CD4-positive, alpha-beta memory T cell (primary cell): ENCODE measurements around the gene SNRPA. TPM values are rescaled to one million over a fixed set of nuclear protein-coding genes. Genes with fewer than 3 reads are reported as not detected.
A peak's percentile ranks its signal among the peaks of the same experiment; 100 is the strongest.
"Not testable (repeated sequence)": the region's sequence is repeated elsewhere in the genome, so short reads cannot be mapped to it uniquely, and the experiment has no call there.

Experiments
- CTCF ChIA-PET: fragments of 350-600 bp; sonication (Branson Sonifier 250); formaldehyde crosslinking; loops from one replicate; lab custom pipeline; 2021; ENCODE audit warnings: inconsistent platforms; ENCODE audit not compliant: partially characterized antibody; lab: Charles Lee
- POLR2A ChIA-PET: fragments of 350-600 bp; sonication (Branson Sonifier 250); formaldehyde crosslinking; loops from one replicate; lab custom pipeline; 2021; ENCODE audit not compliant: partially characterized antibody; lab: Charles Lee
- DNase-seq, 5 donors: peaks; one replicate each; pipeline versions ENCODE4 v3.0.0 to v3.0.0-alpha.2; 2020 to 2022; ENCODE audit warnings: mixed read lengths in 1 of 5
- H3K27ac ChIP-seq: one replicate; pipeline ENCODE4 v1.7.0; 2013; ENCODE audit warnings: low read depth, low read length
- H3K27me3 ChIP-seq: 2 replicates; pipeline ENCODE4 v1.7.0; 2013; ENCODE audit warnings: mild to moderate bottlenecking, low read length, moderate library complexity; ENCODE audit not compliant: insufficient read depth
- H3K36me3 ChIP-seq: 2 replicates; pipeline ENCODE4 v1.7.0; 2013; ENCODE audit warnings: mild to moderate bottlenecking, low read length, moderate library complexity; ENCODE audit not compliant: insufficient read depth
- H3K4me1 ChIP-seq: 2 replicates; pipeline ENCODE4 v1.7.0; 2013; ENCODE audit warnings: mild to moderate bottlenecking, low read length, moderate library complexity; ENCODE audit not compliant: insufficient read depth
- H3K4me3 ChIP-seq, 2 donors: one replicate each; pipeline ENCODE4 v1.7.0; 2013; ENCODE audit warnings: low read length in 2 of 2, mild to moderate bottlenecking in 1 of 2
- H3K9me3 ChIP-seq, 2 donors: one replicate each; pipeline ENCODE4 v1.7.0; 2013; ENCODE audit warnings: low read length in 2 of 2, control low read depth in 1 of 2; ENCODE audit not compliant: control insufficient read depth in 1 of 2
- H3K27ac Mint-ChIP-seq, 7 donors: one replicate each; pipeline ENCODE4 v1.8.0; 2020 to 2021; ENCODE audit warnings: mixed read lengths in 7 of 7, mild to moderate bottlenecking in 6 of 7, inconsistent platforms in 3 of 7, moderate library complexity in 3 of 7
- H3K27me3 Mint-ChIP-seq, 2 donors: one replicate each; pipeline ENCODE4 v1.8.0; 2020 to 2021; ENCODE audit warnings: mixed read lengths in 2 of 2
- H3K36me3 Mint-ChIP-seq, 2 donors: one replicate each; pipeline ENCODE4 v1.8.0; 2020 to 2021; ENCODE audit warnings: mixed read lengths in 2 of 2, inconsistent platforms in 1 of 2, mild to moderate bottlenecking in 1 of 2
- H3K4me1 Mint-ChIP-seq, 4 donors: one replicate each; pipeline ENCODE4 v1.8.0; 2020 to 2021; ENCODE audit warnings: mixed read lengths in 4 of 4, mild to moderate bottlenecking in 1 of 4
- H3K4me3 Mint-ChIP-seq, 8 donors: one replicate each; pipeline ENCODE4 v1.8.0; 2020 to 2021; ENCODE audit warnings: mixed read lengths in 8 of 8, mild to moderate bottlenecking in 7 of 8, moderate library complexity in 6 of 8, inconsistent platforms in 3 of 8
- H3K9me3 Mint-ChIP-seq, 8 donors: one replicate each; pipeline ENCODE4 v1.8.0; 2020 to 2021; ENCODE audit warnings: mixed read lengths in 8 of 8, mild to moderate bottlenecking in 5 of 8, inconsistent platforms in 3 of 8, moderate library complexity in 1 of 8
- intact Hi-C: fragments of 100-400 bp; cut with micrococcal nuclease; formaldehyde crosslinking; loops from one replicate; pipeline ENCODE4 v1.15.1; 2023
- polyA plus RNA-seq, 2 donors: library from polyadenylated mRNA; unstranded; fragments of 300-500 nt; fragmentation: Illumina TruSeq; gene quantifications; one replicate each; pipeline ENCODE4 v1.2.3, GENCODE V29; 2021
- total RNA-seq, 2 experiments: library from RNA; stranded (reverse); gene quantifications; one replicate each; pipeline ENCODE4 v1.2.3, GENCODE V29; 2021

Gene SNRPA
- total and polyA plus RNA-seq, 4 experiments from 2014 or later = 48.8 to 95.7 (median 78.6) TPM

DNA sequence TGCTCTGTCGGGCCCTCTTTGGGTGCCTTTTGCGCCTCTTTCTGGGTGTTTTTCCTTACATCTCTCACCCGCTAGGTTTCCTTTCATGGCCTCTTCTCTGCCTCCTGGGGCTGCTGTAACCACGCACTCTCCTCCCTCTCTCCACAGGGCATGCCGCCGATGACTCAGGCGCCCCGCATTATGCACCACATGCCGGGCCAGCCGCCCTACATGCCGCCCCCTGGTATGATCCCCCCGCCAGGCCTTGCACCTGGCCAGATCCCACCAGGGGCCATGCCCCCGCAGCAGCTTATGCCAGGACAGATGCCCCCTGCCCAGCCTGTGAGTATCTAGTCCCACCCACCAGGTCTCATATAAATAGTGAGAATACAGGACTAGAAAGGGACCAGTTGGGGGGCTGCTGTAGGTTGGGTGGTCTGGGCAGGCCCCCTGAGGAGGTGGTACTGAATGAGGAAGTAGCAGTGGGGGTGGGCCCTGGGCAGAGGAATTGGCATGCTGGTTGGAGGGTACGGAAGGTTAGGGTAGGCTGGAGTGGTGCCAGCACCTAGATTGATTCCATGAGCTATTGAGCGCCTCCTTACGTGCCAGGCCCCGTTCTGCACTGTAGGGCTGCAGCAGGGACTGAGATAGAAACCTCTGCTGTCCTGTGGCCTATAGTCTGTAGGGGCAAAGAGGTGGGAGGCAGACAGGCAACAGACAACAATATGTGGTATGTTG, 11.9 kb downstream of the SNRPA start:
- H3K27ac Mint-ChIP-seq = peak overlapping the region in 4 of 7 donors; percentile 29 to 80 (median 66)
- no peaks in the 10 kb centered on the region for H3K9me3 Mint-ChIP-seq
- H3K36me3 ChIP-seq = peaks cover 77% of the 10 kb centered on the region
- no peak for DNase-seq
- H3K27ac ChIP-seq = no peak overlapping the region
- H3K4me3 Mint-ChIP-seq = no peak overlapping the region
- CTCF ChIA-PET = no interaction called here
- H3K4me3 ChIP-seq = no peak overlapping the region
- peaks cover 17 to 47% (median 28%) of the 10 kb centered on the region in 4 donors for H3K4me1 Mint-ChIP-seq
- H3K27me3 ChIP-seq = no peaks in the 10 kb centered on the region
- intact Hi-C loops = no loop called here
- POLR2A ChIA-PET = interaction anchor here (0.6 to 0.7 kb wide), 2 partner anchors 15 to 36 kb away, joined by 3 to 4 read pairs; partner anchors contain the start of gene EGLN2
- H3K9me3 ChIP-seq = no peaks in the 10 kb centered on the region
- H3K4me1 ChIP-seq = peaks cover 14% of the 10 kb centered on the region
- no peaks in the 10 kb centered on the region for H3K27me3 Mint-ChIP-seq
- peaks cover 61 to 74% of the 10 kb centered on the region in 2 donors for H3K36me3 Mint-ChIP-seq

GRCh38 chr19:40763526-40763925, 12.5 kb downstream of the SNRPA start:
- no peak for DNase-seq
- peaks cover 72% of the 10 kb centered on the region for H3K36me3 ChIP-seq
- ChIA-PET CTCF (no interaction called here), POLR2A (interaction anchor here (0.6 to 0.7 kb wide), 2 partner anchors 14 to 35 kb away, joined by 3 to 4 read pairs; partner anchors contain the start of gene EGLN2)
- H3K9me3 Mint-ChIP-seq = no peaks in the 10 kb centered on the region
- peaks cover 15 to 42% (median 23%) of the 10 kb centered on the region in 4 donors for H3K4me1 Mint-ChIP-seq
- no peaks in the 10 kb centered on the region for H3K27me3 Mint-ChIP-seq
- no peak overlapping the region for H3K4me3 Mint-ChIP-seq
- intact Hi-C loops = no loop called here
- H3K9me3 ChIP-seq = no peaks in the 10 kb centered on the region
- peaks cover 58 to 70% of the 10 kb centered on the region in 2 donors for H3K36me3 Mint-ChIP-seq
- H3K27ac Mint-ChIP-seq = peak overlapping the region in 4 of 7 donors; percentile 13 to 41 (median 30)
- no peaks in the 10 kb centered on the region for H3K27me3 ChIP-seq
- H3K27ac ChIP-seq = no peak overlapping the region
- H3K4me1 ChIP-seq = peaks cover 14% of the 10 kb centered on the region
- no peak overlapping the region for H3K4me3 ChIP-seq

- no peak overlapping the region for H3K4me3 Mint-ChIP-seq
- H3K27ac Mint-ChIP-seq = peak overlapping the region in 5 of 7 donors; percentile 13 to 63 (median 41)
- H3K4me1 ChIP-seq = peaks cover 14% of the 10 kb centered on the region
- peaks cover 58 to 72% of the 10 kb centered on the region in 2 donors for H3K36me3 Mint-ChIP-seq
- ChIA-PET POLR2A (no interaction called here), CTCF (no interaction called here)
- no peaks in the 10 kb centered on the region for H3K9me3 ChIP-seq
- intact Hi-C loops = no loop called here
- peaks cover 15 to 41% (median 23%) of the 10 kb centered on the region in 4 donors for H3K4me1 Mint-ChIP-seq
- H3K27me3 Mint-ChIP-seq = no peaks in the 10 kb centered on the region
- H3K27ac ChIP-seq = no peak overlapping the region
- H3K27me3 ChIP-seq = no peaks in the 10 kb centered on the region
- no peak for DNase-seq
- H3K4me3 ChIP-seq = no peak overlapping the region
- H3K36me3 ChIP-seq = peaks cover 69% of the 10 kb centered on the region
- no peaks in the 10 kb centered on the region for H3K9me3 Mint-ChIP-seq
Measured at GRCh38 chr19:40763963-40764362, 13.0 kb downstream of the SNRPA start.

DNA sequence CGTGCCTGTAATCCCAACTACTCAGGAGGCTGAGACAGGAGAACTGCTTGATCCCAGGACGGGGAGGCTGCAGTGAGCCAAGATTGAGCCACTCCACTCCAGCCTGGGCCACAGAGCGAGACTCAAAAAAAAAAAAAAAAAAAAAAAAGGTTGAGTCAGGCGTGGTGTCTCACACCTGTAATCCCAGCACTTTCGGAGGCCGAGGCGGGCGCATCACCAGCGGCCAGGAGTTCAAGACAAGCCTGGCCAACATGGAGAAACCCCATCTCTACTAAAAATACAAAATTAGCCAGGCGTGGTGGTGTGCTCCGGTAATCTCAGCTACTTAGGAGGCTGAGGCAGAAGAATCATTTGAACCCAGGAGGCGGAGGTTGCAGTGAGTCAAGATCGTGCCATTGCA, 15.4 kb downstream of the SNRPA start:
- H3K4me1 ChIP-seq = peaks cover 20% of the 10 kb centered on the region
- H3K4me3 ChIP-seq, intact Hi-C loops, H3K27me3 Mint-ChIP-seq, H3K4me3 Mint-ChIP-seq, H3K27ac Mint-ChIP-seq, DNase-seq, H3K9me3 Mint-ChIP-seq, H3K27ac ChIP-seq, H3K27me3 ChIP-seq, H3K9me3 ChIP-seq: not testable (repeated sequence)
- POLR2A ChIA-PET = interaction anchor here (1.7 to 4.9 kb wide), 3 partner anchors 11 to 49 kb away, joined by 4 to 28 read pairs (median 13); partner anchors contain the start of genes COQ8B, ITPKC and RAB4B
- H3K36me3 Mint-ChIP-seq = peaks cover 46 to 62% of the 10 kb centered on the region in 2 donors
- H3K36me3 ChIP-seq = peaks cover 46% of the 10 kb centered on the region
- CTCF ChIA-PET = interaction anchor here (0.7 to 1.6 kb wide), 2 partner anchors 14 to 32 kb away, joined by 3 read pairs; partner anchors contain the start of gene EGLN2
- H3K4me1 Mint-ChIP-seq = peaks cover 23 to 39% (median 29%) of the 10 kb centered on the region in 4 donors

DNA sequence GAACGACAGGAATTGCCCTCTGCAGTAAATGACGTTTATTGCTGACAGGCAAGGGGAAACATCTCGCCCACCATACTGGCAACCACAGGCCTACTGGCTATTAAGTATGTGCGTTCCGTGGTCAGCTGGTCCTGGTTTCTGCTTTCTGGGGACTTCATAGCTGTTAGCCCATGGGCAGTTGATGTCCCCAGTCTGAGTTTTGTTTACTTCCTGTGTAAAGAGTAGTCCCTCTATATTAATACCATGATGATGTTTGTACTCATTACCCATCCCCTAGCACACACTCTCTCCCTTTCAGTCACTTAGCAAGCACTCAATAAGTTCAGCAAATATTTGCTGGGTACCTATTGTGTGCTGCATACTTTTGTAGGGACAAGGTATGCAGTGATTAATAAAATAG, 17.9 kb downstream of the SNRPA start:
- Histone ChIP-seq H3K9me3 (no peaks in the 10 kb centered on the region), H3K4me1 (peaks cover 20% of the 10 kb centered on the region), H3K27me3 (no peaks in the 10 kb centered on the region), H3K27ac (no peak overlapping the region), H3K36me3 (peaks cover 21% of the 10 kb centered on the region), H3K4me3 (no peak overlapping the region)
- H3K4me3 Mint-ChIP-seq = no peak overlapping the region
- no peaks in the 10 kb centered on the region for H3K27me3 Mint-ChIP-seq
- intact Hi-C loops = no loop called here
- no peak for DNase-seq
- H3K27ac Mint-ChIP-seq = peak overlapping the region in 1 of 7 donors; percentile 64
- peaks cover 27 to 40% of the 10 kb centered on the region in 2 donors for H3K36me3 Mint-ChIP-seq
- H3K9me3 Mint-ChIP-seq = peaks cover 0 to 5% (median 0%) of the 10 kb centered on the region in 8 donors
- CTCF ChIA-PET = no interaction called here
- POLR2A ChIA-PET = interaction anchor here (1.3 to 4.9 kb wide), 3 partner anchors 9 to 30 kb away, joined by 4 to 28 read pairs (median 4); partner anchors contain the start of genes ACTMAP, EGLN2 and RAB4B
- peaks cover 21 to 33% (median 27%) of the 10 kb centered on the region in 4 donors for H3K4me1 Mint-ChIP-seq

DNA sequence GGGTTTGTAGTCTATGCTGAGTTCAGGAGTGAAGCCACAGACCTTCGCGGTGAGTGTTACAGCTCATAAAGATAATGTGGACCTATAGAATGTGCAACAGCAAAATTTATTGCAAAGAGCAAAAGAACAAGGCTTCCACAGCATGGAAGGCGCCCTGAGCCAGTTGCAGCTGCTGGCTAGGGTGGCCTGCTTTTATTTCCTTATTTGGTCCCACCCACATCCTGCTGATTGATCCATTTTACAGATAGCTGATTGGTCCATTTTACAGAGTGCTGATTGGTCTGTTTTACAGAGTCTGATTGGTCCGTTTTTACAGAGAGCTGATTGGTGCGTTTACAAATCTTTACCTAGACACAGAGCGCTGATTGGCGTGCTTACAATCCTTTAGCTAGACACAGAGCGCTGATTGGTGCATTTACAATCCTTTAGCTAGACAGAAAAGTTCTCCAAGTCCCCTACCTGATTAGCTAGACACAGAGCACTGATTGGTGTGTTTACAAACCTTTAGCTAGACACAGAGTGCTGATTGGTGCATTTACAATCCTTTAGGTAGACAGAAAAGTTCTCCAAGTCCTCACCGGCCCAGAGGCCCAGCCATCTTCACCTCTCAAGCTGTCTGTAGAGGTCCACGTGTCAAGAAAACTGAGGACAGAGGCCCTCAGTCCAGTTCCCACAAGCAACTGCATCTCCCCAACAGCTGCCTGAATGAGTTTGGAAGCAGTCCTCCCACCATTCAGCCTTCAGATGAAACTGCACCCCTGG, 20.3 kb downstream of the SNRPA start:
- H3K36me3 ChIP-seq, H3K9me3 Mint-ChIP-seq, H3K27ac ChIP-seq, H3K27me3 ChIP-seq, H3K4me1 ChIP-seq, intact Hi-C loops, H3K4me3 ChIP-seq, H3K27me3 Mint-ChIP-seq, H3K9me3 ChIP-seq: not testable (repeated sequence)
- Mint-ChIP-seq H3K27ac (peak overlapping the region in 6 of 7 donors; percentile 33 to 84 (median 68)), H3K4me3 (peak overlapping the region in 3 of 8 donors; percentile 21 to 59 (median 48)), H3K36me3 (peaks cover 9 to 17% of the 10 kb centered on the region in 2 donors), H3K4me1 (peaks cover 9 to 13% (median 11%) of the 10 kb centered on the region in 4 donors)
- POLR2A ChIA-PET = interaction anchor here (0.6 to 14.6 kb wide), 4 partner anchors 17 to 57 kb away, joined by 3 to 369 read pairs (median 3); partner anchors contain the start of gene EGLN2
- DNase-seq = peak in 4 of 5 donors; percentile 34 to 54 (median 47)
- CTCF ChIA-PET = interaction anchor here (1.2 to 1.5 kb wide), 3 partner anchors 7 to 373 kb away, joined by 3 to 4 read pairs (median 3); no protein-coding TSS in a partner anchor
